Gastroesophageal sphincter (tissue), 4 donors: Measurements from ENCODE around the gene RRP9. TPM values are rescaled to one million over a fixed set of nuclear protein-coding genes. Genes with fewer than 3 reads are reported as not detected.
"Not testable (repeated sequence)": the region's sequence is repeated elsewhere in the genome, so short reads cannot be mapped to it uniquely, and the experiment has no call there.

Experiments
- ATAC-seq: fragments of 150-250 bp; one replicate; pipeline ENCODE4 v1.9.1; 2016; ENCODE audit warnings: mild to moderate bottlenecking, moderate library complexity
- H3K27ac ChIP-seq, 4 donors: fragments of 200-600 bp; sonication (generic) in 3 of 4; 1 replicate in 3 of 4; 2 replicates in 1 of 4; pipeline ENCODE4 v1.5.1; 2016 to 2019
- H3K27me3 ChIP-seq: fragments of 200-600 bp; sonication (generic); one replicate; pipeline ENCODE4 v1.5.1; 2019
- H3K36me3 ChIP-seq, 2 donors: fragments of 200-600 bp; sonication (generic); one replicate each; pipeline ENCODE4 v1.5.1; 2019; ENCODE audit warnings: control low read depth in 1 of 2
- H3K4me1 ChIP-seq, 3 donors: fragments of 200-600 bp; sonication (generic); 1 replicate in 2 of 3; 2 replicates in 1 of 3; pipeline ENCODE4 v1.5.1; 2016 to 2019; ENCODE audit warnings: control low read depth in 2 of 3
- H3K4me3 ChIP-seq, 2 donors: fragments of 200-600 bp; sonication (generic); one replicate each; pipeline ENCODE4 v1.5.1; 2019; ENCODE audit warnings: mild to moderate bottlenecking in 1 of 2, moderate library complexity in 1 of 2
- H3K9me3 ChIP-seq, 3 donors: fragments of 200-600 bp; sonication (generic); one replicate each; pipeline ENCODE4 v1.5.1; 2017 to 2019; ENCODE audit warnings: control low read depth in 2 of 3
- CTCF ChIP-seq, 4 experiments: fragments of 200-600 bp in 2 of 4; fragments of 450-650 bp in 2 of 4; sonication (generic) in 1 of 4; IDR thresholded peaks; one replicate each; pipeline ENCODE4 v1.5.1; 2017 to 2019; ENCODE audit warnings: antibody characterized with exemption in 4 of 4, mild to moderate bottlenecking in 2 of 4, moderate library complexity in 2 of 4
- EP300 ChIP-seq: sonication (generic); formaldehyde crosslinking; IDR thresholded peaks from one replicate; pipeline ENCODE4 v1.6.1; 2017; ENCODE audit warnings: antibody characterized with exemption, mild to moderate bottlenecking
- POLR2A ChIP-seq, 2 donors: fragments of 450-650 bp; IDR thresholded peaks; one replicate each; pipeline ENCODE4 v1.6.1; 2017; ENCODE audit warnings: antibody characterized with exemption in 2 of 2, mild to moderate bottlenecking in 2 of 2, moderate library complexity in 1 of 2
- POLR2AphosphoS5 ChIP-seq: sonication (generic); formaldehyde crosslinking; IDR thresholded peaks from one replicate; pipeline ENCODE4 v1.6.1; 2017; ENCODE audit warnings: antibody characterized with exemption
- WGBS, 2 donors: methylation state at CpG; one replicate each; pipeline ENCODE4 v1.1.5; 2018; ENCODE audit warnings: low coverage in 1 of 2; 5-methylcytosine and 5-hydroxymethylcytosine counted together
- total RNA-seq, 4 donors: library from RNA; depleted of rRNA; stranded (reverse); fragments of >200 nt; gene quantifications; one replicate each; pipeline ENCODE4 v1.1.0, GENCODE V29; 2016

The RRP9 gene
- total RNA-seq, 4 donors from 2014 or later, result 5.3 to 14.8 (median 10.9) TPM

GRCh38 chr3:51908026-51908425 lies 33.7 kb downstream of the RRP9 start:
- TF ChIP-seq EP300, result no peak
- no peak for TF ChIP-seq POLR2A (IDR thresholded peaks at IDR 0.05)
- TF ChIP-seq POLR2AphosphoS5, result no peak
- TF ChIP-seq CTCF (IDR thresholded peaks at IDR 0.05), result no peak
- WGBS, 2 donors, result 69 to 70% methylated on average over 2 to 4 of the region's 4 CpGs
- peaks cover 19% of the 10 kb centered on the region for H3K27me3 ChIP-seq
- H3K36me3 ChIP-seq, result no peaks in the 10 kb centered on the region
- ATAC-seq, result no peak
- no peaks in the 10 kb centered on the region for H3K4me1 ChIP-seq
- no peak overlapping the region for H3K4me3 ChIP-seq
- no peak overlapping the region for H3K27ac ChIP-seq
- peaks cover 0 to 5% (median 0%) of the 10 kb centered on the region in 3 donors for H3K9me3 ChIP-seq

- H3K4me1 ChIP-seq, result no peaks in the 10 kb centered on the region
- TF ChIP-seq CTCF (IDR thresholded peaks at IDR 0.05), result no peak
- TF ChIP-seq POLR2A (IDR thresholded peaks at IDR 0.05), result no peak
- TF ChIP-seq POLR2AphosphoS5, result no peak
- no peak for TF ChIP-seq EP300
- ATAC-seq, result no peak
- no peak overlapping the region for H3K4me3 ChIP-seq
- H3K27ac ChIP-seq, result no peak overlapping the region
- 100% methylated on average over 1 of the region's 2 CpGs for WGBS, 2 donors
- peaks cover 19% of the 10 kb centered on the region for H3K27me3 ChIP-seq
- H3K9me3 ChIP-seq, result peaks cover 0 to 5% (median 0%) of the 10 kb centered on the region in 3 donors
- no peaks in the 10 kb centered on the region for H3K36me3 ChIP-seq
Observed at GRCh38 chr3:51904034-51904823, 37.5 kb downstream of the RRP9 start.

GRCh38 chr3:51902361-51902760 lies 39.3 kb downstream of the RRP9 start:
- H3K27ac ChIP-seq, H3K9me3 ChIP-seq, ATAC-seq, H3K36me3 ChIP-seq, H3K4me1 ChIP-seq, H3K4me3 ChIP-seq: not testable (repeated sequence)
- WGBS, 2 donors, result 75 to 93% methylated on average over 3 to 6 of the region's 7 CpGs
- peaks cover 15% of the 10 kb centered on the region for H3K27me3 ChIP-seq

GRCh38 chr3:51900043-51900442 lies 41.7 kb downstream of the RRP9 start:
- H3K27ac ChIP-seq, H3K4me3 ChIP-seq, H3K9me3 ChIP-seq, ATAC-seq, H3K4me1 ChIP-seq, H3K36me3 ChIP-seq: not testable (repeated sequence)
- H3K27me3 ChIP-seq, result peaks cover 20% of the 10 kb centered on the region
- 51 to 71% methylated on average over 4 to 6 of the region's 7 CpGs for WGBS, 2 donors

- Histone ChIP-seq H3K36me3 (no peaks in the 10 kb centered on the region), H3K4me3 (no peak overlapping the region), H3K27me3 (peaks cover 32% of the 10 kb centered on the region), H3K27ac (no peak overlapping the region), H3K9me3 (no peaks in the 10 kb centered on the region), H3K4me1 (no peaks in the 10 kb centered on the region)
- ATAC-seq, result no peak
- WGBS, 2 donors, result 100% methylated on average over 3 to 6 of the region's 15 CpGs
- TF ChIP-seq EP300 (no peak), POLR2AphosphoS5 (no peak), CTCF (IDR thresholded peaks at IDR 0.05) (no peak), POLR2A (IDR thresholded peaks at IDR 0.05) (no peak)
Observed at GRCh38 chr3:51897391-51897790, 44.3 kb downstream of the RRP9 start.

GRCh38 chr3:51896607-51897305 lies 44.9 kb downstream of the RRP9 start:
- WGBS, 2 donors, result 84 to 89% methylated on average over 10 of the region's 10 CpGs

More at GRCh38 chr3:51896607-51897305, 44.9 kb downstream of the RRP9 start:
- H3K4me3 ChIP-seq, result no peak overlapping the region
- no peak for ATAC-seq
- no peaks in the 10 kb centered on the region for H3K36me3 ChIP-seq
- no peak overlapping the region for H3K27ac ChIP-seq
- peaks cover 38% of the 10 kb centered on the region for H3K27me3 ChIP-seq
- H3K9me3 ChIP-seq, result no peaks in the 10 kb centered on the region
- H3K4me1 ChIP-seq, result no peaks in the 10 kb centered on the region
- no peak for TF ChIP-seq CTCF (IDR thresholded peaks at IDR 0.05)
